Measurements from ENCODE around the gene E2F4. TPM values are rescaled to one million over a fixed set of nuclear protein-coding genes. Genes with fewer than 3 reads are reported as not detected.

E2F4 gene
- polyA plus RNA-seq, 1 donor (not counting 4 experiments of a cell fraction or from before 2014, with no cell fraction given) = 64.7 TPM

GRCh38 chr16:67188323-67188722 is 3.6 kb upstream of the E2F4 start:
- no peak overlapping the region for H2AFZ ChIP-seq (ENCODE audit: control insufficient read depth, low read length)
- H3K9ac ChIP-seq (ENCODE audit: control insufficient read depth, extremely low read depth, insufficient read depth, low read length) = no peak overlapping the region
- H3K27ac ChIP-seq (ENCODE audit: control insufficient read depth, insufficient read depth, low read length) = no peak overlapping the region
- no peaks in the 10 kb centered on the region for H3K9me3 ChIP-seq (ENCODE audit: control insufficient read depth, low read depth, low read length)
- H3K79me2 ChIP-seq (ENCODE audit: control insufficient read depth, insufficient read depth, low read length) = peaks cover 13% of the 10 kb centered on the region
- H4K20me1 ChIP-seq (ENCODE audit: control insufficient read depth, extremely low read depth, insufficient read depth, low read length) = peaks cover 3% of the 10 kb centered on the region
- H3K4me2 ChIP-seq (ENCODE audit: control insufficient read depth, extremely low read depth, insufficient read depth, low read depth, low read length) = no peak overlapping the region
- H3K9me1 ChIP-seq (ENCODE audit: control insufficient read depth, extremely low read depth, insufficient read depth, low read length) = peaks cover 2% of the 10 kb centered on the region
- no peaks in the 10 kb centered on the region for H3K27me3 ChIP-seq (ENCODE audit: control insufficient read depth, extremely low read depth, insufficient read depth, low read length)
- peaks cover under 1 to 2% of the 10 kb centered on the region in 2 experiments for H3K36me3 ChIP-seq (ENCODE audit: control insufficient read depth in 2 of 2, extremely low read depth in 1 of 2, insufficient read depth in 2 of 2, low read length in 2 of 2)
- no peak overlapping the region for H3K4me3 ChIP-seq (ENCODE audit: control insufficient read depth in 2 of 3, extremely low read depth in 1 of 3, insufficient read depth in 2 of 3, low read depth in 1 of 3, low read length in 3 of 3)
- dilution Hi-C loops (cut with MboI; ENCODE audit: extremely low pct_ligation_motif_present, low sequenced_read_pairs) = no loop called here
- DNase-seq (ENCODE audit: low read depth, low spot score) (no peak), FAIRE-seq (no peak)
- no peak for TF ChIP-seq EZH2 (IDR thresholded peaks at IDR 0.05; ENCODE audit: low read length)
- no peak for TF ChIP-seq CTCF (optimal IDR thresholded peaks at IDR 0.05 in 1 of 3, IDR thresholded peaks at IDR 0.05 in 1 of 3, conservative IDR thresholded peaks at IDR 0.05 in 1 of 3; ENCODE audit: extremely low read depth in 1 of 3, insufficient read depth in 2 of 3, low read length in 3 of 3)
- peaks cover 16% of the 10 kb centered on the region for H3K4me1 ChIP-seq (ENCODE audit: control insufficient read depth, extremely low read depth, insufficient read depth, low read length)

- FAIRE-seq (no peak), DNase-seq (ENCODE audit: low read depth, low spot score) (no peak)
- peaks cover 20% of the 10 kb centered on the region for H3K4me1 ChIP-seq (ENCODE audit: control insufficient read depth, extremely low read depth, insufficient read depth, low read length)
- peaks cover 2 to 5% of the 10 kb centered on the region in 2 experiments for H3K36me3 ChIP-seq (ENCODE audit: control insufficient read depth in 2 of 2, extremely low read depth in 1 of 2, insufficient read depth in 2 of 2, low read length in 2 of 2)
- H3K4me3 ChIP-seq (ENCODE audit: control insufficient read depth in 2 of 3, extremely low read depth in 1 of 3, insufficient read depth in 2 of 3, low read depth in 1 of 3, low read length in 3 of 3) = no peak overlapping the region
- peaks cover 4% of the 10 kb centered on the region for H4K20me1 ChIP-seq (ENCODE audit: control insufficient read depth, extremely low read depth, insufficient read depth, low read length)
- H3K27me3 ChIP-seq (ENCODE audit: control insufficient read depth, extremely low read depth, insufficient read depth, low read length) = no peaks in the 10 kb centered on the region
- H3K9me3 ChIP-seq (ENCODE audit: control insufficient read depth, low read depth, low read length) = no peaks in the 10 kb centered on the region
- peaks cover 4% of the 10 kb centered on the region for H3K9me1 ChIP-seq (ENCODE audit: control insufficient read depth, extremely low read depth, insufficient read depth, low read length)
- no peak overlapping the region for H3K4me2 ChIP-seq (ENCODE audit: control insufficient read depth, extremely low read depth, insufficient read depth, low read depth, low read length)
- H2AFZ ChIP-seq (ENCODE audit: control insufficient read depth, low read length) = no peak overlapping the region
- H3K79me2 ChIP-seq (ENCODE audit: control insufficient read depth, insufficient read depth, low read length) = peaks cover 18% of the 10 kb centered on the region
- TF ChIP-seq EZH2 (IDR thresholded peaks at IDR 0.05; ENCODE audit: low read length) (no peak), CTCF (optimal IDR thresholded peaks at IDR 0.05 in 1 of 3, IDR thresholded peaks at IDR 0.05 in 1 of 3, conservative IDR thresholded peaks at IDR 0.05 in 1 of 3; ENCODE audit: extremely low read depth in 1 of 3, insufficient read depth in 2 of 3, low read length in 3 of 3) (no peak)
- H3K27ac ChIP-seq (ENCODE audit: control insufficient read depth, insufficient read depth, low read length) = no peak overlapping the region
- no peak overlapping the region for H3K9ac ChIP-seq (ENCODE audit: control insufficient read depth, extremely low read depth, insufficient read depth, low read length)
- dilution Hi-C loops (cut with MboI; ENCODE audit: extremely low pct_ligation_motif_present, low sequenced_read_pairs) = no loop called here
Observed at GRCh38 chr16:67188798-67189197, 3.2 kb upstream of the E2F4 start.
